WTC11 (cell line): ENCODE results near the gene TRIM41. TPM values are rescaled to one million over a fixed set of nuclear protein-coding genes. Genes with fewer than 3 reads are reported as not detected.

Experiments used
- ATAC-seq: fragments of 200-7000 bp; cut with Tn5 transposase; 2 replicates; pipeline ENCODE4 v1.10.0; 2021; ENCODE audit warnings: mild to moderate bottlenecking, moderate library complexity
- CTCF ChIA-PET: fragments of 300-600 bp; sonication (Branson Sonifier 250); formaldehyde crosslinking; loops from one replicate; lab custom pipeline; 2021; ENCODE audit warnings: antibody characterized with exemption; lab: Charles Lee
- POLR2A ChIA-PET: fragments of 350-600 bp; sonication (Branson Sonifier 250); formaldehyde crosslinking; loops from one replicate; lab custom pipeline; 2021; ENCODE audit warnings: antibody characterized with exemption; lab: Charles Lee
- DNase-seq: peaks from one replicate; pipeline ENCODE4 v3.0.0; 2021; ENCODE audit warnings: low spot score
- H3K27ac Mint-ChIP-seq: 2 replicates; pipeline ENCODE4 v1.8.0; 2021; ENCODE audit warnings: mixed read lengths
- H3K27me3 Mint-ChIP-seq: 2 replicates; pipeline ENCODE4 v1.8.0; 2021; ENCODE audit warnings: low read depth, mild to moderate bottlenecking, moderate library complexity, mixed read lengths
- H3K36me3 Mint-ChIP-seq: 2 replicates; pipeline ENCODE4 v1.8.0; 2021; ENCODE audit warnings: mixed read lengths
- H3K4me1 Mint-ChIP-seq: 2 replicates; pipeline ENCODE4 v1.8.0; 2022; ENCODE audit warnings: mixed read lengths
- H3K4me3 Mint-ChIP-seq: 2 replicates; pipeline ENCODE4 v1.8.0; 2021; ENCODE audit warnings: mild to moderate bottlenecking, moderate library complexity, mixed read lengths
- H3K9me3 Mint-ChIP-seq: 2 replicates; pipeline ENCODE4 v1.8.0; 2021; ENCODE audit warnings: mixed read lengths
- ETV6 ChIP-seq: sonication (generic); formaldehyde crosslinking; IDR thresholded peaks from 2 replicates; pipeline ENCODE4 v1.8.1; 2022; ENCODE audit warnings: mild to moderate bottlenecking, missing genetic modification reagents
- FOXK1 ChIP-seq: sonication (generic); formaldehyde crosslinking; IDR thresholded peaks from 2 replicates; pipeline ENCODE4 v1.8.0; 2022; ENCODE audit warnings: mild to moderate bottlenecking, moderate library complexity, missing genetic modification reagents
- FOXP1 ChIP-seq: sonication (generic); formaldehyde crosslinking; IDR thresholded peaks from 2 replicates; pipeline ENCODE4 v1.8.0; 2022; ENCODE audit warnings: missing genetic modification reagents, mild to moderate bottlenecking, moderate library complexity, borderline replicate concordance
- FOXP4 ChIP-seq: sonication (generic); formaldehyde crosslinking; IDR thresholded peaks from 2 replicates; pipeline ENCODE4 v1.8.0; 2022; ENCODE audit warnings: mild to moderate bottlenecking, missing genetic modification reagents
- GABPB1 ChIP-seq: sonication (generic); formaldehyde crosslinking; IDR thresholded peaks from 2 replicates; pipeline ENCODE4 v1.8.1; 2023; ENCODE audit warnings: mild to moderate bottlenecking, missing genetic modification reagents
- GRHL2 ChIP-seq: fragments of 250-450 bp; sonication (Bioruptor Pico); IDR thresholded peaks from 2 replicates; pipeline ENCODE4 v1.8.0; 2022; ENCODE audit warnings: mild to moderate bottlenecking, moderate library complexity; ENCODE audit not compliant: insufficient replicate concordance, severe bottlenecking
- IRF2 ChIP-seq: sonication (generic); formaldehyde crosslinking; IDR thresholded peaks from 2 replicates; pipeline ENCODE4 v1.8.0; 2022; ENCODE audit warnings: low read depth, missing genetic modification reagents, borderline replicate concordance
- JAZF1 ChIP-seq: fragments of 250-450 bp; sonication (Bioruptor Pico); IDR thresholded peaks from 2 replicates; pipeline ENCODE4 v1.9.0; 2021; ENCODE audit warnings: moderate library complexity, mild to moderate bottlenecking, inconsistent platforms
- NFYB ChIP-seq: sonication (generic); formaldehyde crosslinking; conservative IDR thresholded peaks from 2 replicates; pipeline ENCODE4 v1.8.0; 2022; ENCODE audit warnings: low read depth, missing genetic modification reagents
- PRRX2 ChIP-seq: fragments of 250-450 bp; sonication (Bioruptor Pico); IDR thresholded peaks from 2 replicates; pipeline ENCODE4 v1.8.0; 2021; ENCODE audit warnings: mild to moderate bottlenecking
- RORB ChIP-seq: fragments of 250-450 bp; sonication (Bioruptor Pico); IDR thresholded peaks from 2 replicates; pipeline ENCODE4 v1.9.0; 2021; ENCODE audit warnings: mild to moderate bottlenecking
- SMAD3 ChIP-seq: sonication (generic); formaldehyde crosslinking; IDR thresholded peaks from 2 replicates; pipeline ENCODE4 v1.8.0; 2022; ENCODE audit warnings: missing genetic modification reagents, mild to moderate bottlenecking, borderline replicate concordance
- SMAD4 ChIP-seq: sonication (generic); formaldehyde crosslinking; IDR thresholded peaks from 2 replicates; pipeline ENCODE4 v1.8.0; 2022; ENCODE audit warnings: mild to moderate bottlenecking, missing genetic modification reagents
- SOX15 ChIP-seq: fragments of 250-450 bp; sonication (Bioruptor Pico); IDR thresholded peaks from 2 replicates; pipeline ENCODE4 v1.9.0; 2021; ENCODE audit warnings: mild to moderate bottlenecking
- ZNF121 ChIP-seq: sonication (generic); formaldehyde crosslinking; IDR thresholded peaks from 2 replicates; pipeline ENCODE4 v1.8.0; 2023; ENCODE audit warnings: missing genetic modification reagents
- ZNF232 ChIP-seq: sonication (generic); formaldehyde crosslinking; IDR thresholded peaks from 2 replicates; pipeline ENCODE4 v1.8.0; 2022; ENCODE audit warnings: mild to moderate bottlenecking, missing genetic modification reagents
- ZNF396 ChIP-seq: fragments of 250-450 bp; sonication (Bioruptor Pico); IDR thresholded peaks from 2 replicates; pipeline ENCODE4 v1.8.0; 2021; ENCODE audit warnings: mild to moderate bottlenecking, moderate library complexity, borderline replicate concordance
- ZNF425 ChIP-seq: fragments of 250-450 bp; sonication (Bioruptor Pico); conservative IDR thresholded peaks from 2 replicates; pipeline ENCODE4 v1.9.0; 2021; ENCODE audit warnings: mild to moderate bottlenecking
- total RNA-seq: library from RNA; stranded (reverse); gene quantifications from 3 replicates; pipeline ENCODE4 v1.2.3, GENCODE V29; 2021
- TF ChIP-seq, protein P1 (sequence below): fragments of 250-450 bp; sonication (Bioruptor Pico); IDR thresholded peaks from 2 replicates; pipeline ENCODE4 v1.9.0; 2021; ENCODE audit warnings: mild to moderate bottlenecking, borderline replicate concordance
- TF ChIP-seq, protein P2 (sequence below): sonication (generic); formaldehyde crosslinking; IDR thresholded peaks from 2 replicates; pipeline ENCODE4 v1.8.1; 2022; ENCODE audit warnings: low read depth, mild to moderate bottlenecking, moderate library complexity, missing genetic modification reagents, borderline replicate concordance
- TF ChIP-seq, protein P3 (sequence below): fragments of 250-450 bp; sonication (Bioruptor Pico); IDR thresholded peaks from 2 replicates; pipeline ENCODE4 v1.9.0; 2021; ENCODE audit warnings: mild to moderate bottlenecking
- TF ChIP-seq, protein P4 (sequence below): sonication (generic); formaldehyde crosslinking; IDR thresholded peaks from 2 replicates; pipeline ENCODE4 v1.8.0; 2023; ENCODE audit warnings: missing genetic modification reagents, mild to moderate bottlenecking, borderline replicate concordance

The TRIM41 gene
- total RNA-seq, 1 experiment from 2014 or later, result 33.5 TPM

DNA sequence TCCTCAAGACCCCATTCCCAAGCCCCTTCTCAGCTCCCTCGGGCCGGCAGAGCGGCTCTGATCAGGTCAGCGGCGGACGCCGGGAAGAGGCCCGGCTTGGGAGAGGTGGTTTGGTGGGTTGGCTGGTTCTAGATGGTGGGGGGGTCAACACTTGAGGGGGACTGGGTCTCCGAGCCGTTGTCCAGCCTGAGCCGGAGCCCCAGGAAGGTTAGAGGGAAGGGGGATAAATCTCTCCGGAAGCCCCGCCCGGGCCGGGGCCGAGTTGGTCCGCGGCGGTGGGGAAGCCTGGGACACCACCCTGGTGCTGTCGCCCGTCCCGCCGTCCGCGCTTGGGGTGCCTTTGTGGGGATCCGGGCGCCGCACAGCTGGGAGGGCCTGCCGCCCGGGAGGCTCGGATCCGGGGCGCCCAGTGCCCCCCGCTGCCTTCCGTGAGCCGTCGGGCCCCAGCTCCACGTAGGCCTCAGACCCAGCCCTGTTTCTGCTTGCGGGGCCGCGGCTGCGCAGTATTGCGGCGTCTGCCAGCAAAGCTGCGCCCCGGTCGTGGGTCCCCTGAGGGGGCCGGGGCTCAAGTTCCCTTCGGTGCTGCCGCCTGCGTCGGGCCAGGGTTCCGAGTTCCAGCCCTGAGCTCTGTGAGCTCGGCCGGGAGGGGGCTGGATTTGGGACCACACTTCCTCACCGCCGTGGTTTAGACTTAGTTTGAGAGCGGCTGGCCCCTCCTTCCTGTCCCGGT, 38.4 kb downstream of the TRIM41 start (continued):
- 0 out of 2 replicates have a peak, but pooled peaks have one; percentile 30 for TF ChIP-seq FOXP4 (CRISPR knock-in tag)
- TF ChIP-seq ZNF121 (CRISPR knock-in tag), result 0 out of 2 replicates have a peak, but pooled peaks have one; percentile 28
- TF ChIP-seq ETV6 (CRISPR knock-in tag), result peak; percentile 78; the same call in 1 of the 2 replicates
- TF ChIP-seq JAZF1 (CRISPR knock-in tag), result no peak
- TF ChIP-seq RORB (CRISPR knock-in tag), result no peak
- TF ChIP-seq FOXK1 (CRISPR knock-in tag), result peak; percentile 51; the same call in 1 of the 2 replicates
- 0 out of 2 replicates have a peak, but pooled peaks have one; percentile 11 for TF ChIP-seq SMAD4 (CRISPR knock-in tag)
- no peak for TF ChIP-seq PRRX2
- TF ChIP-seq, protein P1, sequence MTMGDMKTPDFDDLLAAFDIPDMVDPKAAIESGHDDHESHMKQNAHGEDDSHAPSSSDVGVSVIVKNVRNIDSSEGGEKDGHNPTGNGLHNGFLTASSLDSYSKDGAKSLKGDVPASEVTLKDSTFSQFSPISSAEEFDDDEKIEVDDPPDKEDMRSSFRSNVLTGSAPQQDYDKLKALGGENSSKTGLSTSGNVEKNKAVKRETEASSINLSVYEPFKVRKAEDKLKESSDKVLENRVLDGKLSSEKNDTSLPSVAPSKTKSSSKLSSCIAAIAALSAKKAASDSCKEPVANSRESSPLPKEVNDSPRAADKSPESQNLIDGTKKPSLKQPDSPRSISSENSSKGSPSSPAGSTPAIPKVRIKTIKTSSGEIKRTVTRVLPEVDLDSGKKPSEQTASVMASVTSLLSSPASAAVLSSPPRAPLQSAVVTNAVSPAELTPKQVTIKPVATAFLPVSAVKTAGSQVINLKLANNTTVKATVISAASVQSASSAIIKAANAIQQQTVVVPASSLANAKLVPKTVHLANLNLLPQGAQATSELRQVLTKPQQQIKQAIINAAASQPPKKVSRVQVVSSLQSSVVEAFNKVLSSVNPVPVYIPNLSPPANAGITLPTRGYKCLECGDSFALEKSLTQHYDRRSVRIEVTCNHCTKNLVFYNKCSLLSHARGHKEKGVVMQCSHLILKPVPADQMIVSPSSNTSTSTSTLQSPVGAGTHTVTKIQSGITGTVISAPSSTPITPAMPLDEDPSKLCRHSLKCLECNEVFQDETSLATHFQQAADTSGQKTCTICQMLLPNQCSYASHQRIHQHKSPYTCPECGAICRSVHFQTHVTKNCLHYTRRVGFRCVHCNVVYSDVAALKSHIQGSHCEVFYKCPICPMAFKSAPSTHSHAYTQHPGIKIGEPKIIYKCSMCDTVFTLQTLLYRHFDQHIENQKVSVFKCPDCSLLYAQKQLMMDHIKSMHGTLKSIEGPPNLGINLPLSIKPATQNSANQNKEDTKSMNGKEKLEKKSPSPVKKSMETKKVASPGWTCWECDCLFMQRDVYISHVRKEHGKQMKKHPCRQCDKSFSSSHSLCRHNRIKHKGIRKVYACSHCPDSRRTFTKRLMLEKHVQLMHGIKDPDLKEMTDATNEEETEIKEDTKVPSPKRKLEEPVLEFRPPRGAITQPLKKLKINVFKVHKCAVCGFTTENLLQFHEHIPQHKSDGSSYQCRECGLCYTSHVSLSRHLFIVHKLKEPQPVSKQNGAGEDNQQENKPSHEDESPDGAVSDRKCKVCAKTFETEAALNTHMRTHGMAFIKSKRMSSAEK (CRISPR knock-in tag), result no peak
- TF ChIP-seq, protein P2, sequence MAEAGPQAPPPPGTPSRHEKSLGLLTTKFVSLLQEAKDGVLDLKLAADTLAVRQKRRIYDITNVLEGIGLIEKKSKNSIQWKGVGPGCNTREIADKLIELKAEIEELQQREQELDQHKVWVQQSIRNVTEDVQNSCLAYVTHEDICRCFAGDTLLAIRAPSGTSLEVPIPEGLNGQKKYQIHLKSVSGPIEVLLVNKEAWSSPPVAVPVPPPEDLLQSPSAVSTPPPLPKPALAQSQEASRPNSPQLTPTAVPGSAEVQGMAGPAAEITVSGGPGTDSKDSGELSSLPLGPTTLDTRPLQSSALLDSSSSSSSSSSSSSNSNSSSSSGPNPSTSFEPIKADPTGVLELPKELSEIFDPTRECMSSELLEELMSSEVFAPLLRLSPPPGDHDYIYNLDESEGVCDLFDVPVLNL, result 0 out of 2 replicates have a peak, but pooled peaks have one; percentile 33
- TF ChIP-seq ZNF232 (CRISPR knock-in tag), result 0 out of 2 replicates have a peak, but pooled peaks have one; percentile 28
- TF ChIP-seq, protein P3, sequence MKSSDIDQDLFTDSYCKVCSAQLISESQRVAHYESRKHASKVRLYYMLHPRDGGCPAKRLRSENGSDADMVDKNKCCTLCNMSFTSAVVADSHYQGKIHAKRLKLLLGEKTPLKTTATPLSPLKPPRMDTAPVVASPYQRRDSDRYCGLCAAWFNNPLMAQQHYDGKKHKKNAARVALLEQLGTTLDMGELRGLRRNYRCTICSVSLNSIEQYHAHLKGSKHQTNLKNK (CRISPR knock-in tag), result no peak
- 0 out of 2 replicates have a peak, but pooled peaks have one; percentile 23 for TF ChIP-seq IRF2

DNA sequence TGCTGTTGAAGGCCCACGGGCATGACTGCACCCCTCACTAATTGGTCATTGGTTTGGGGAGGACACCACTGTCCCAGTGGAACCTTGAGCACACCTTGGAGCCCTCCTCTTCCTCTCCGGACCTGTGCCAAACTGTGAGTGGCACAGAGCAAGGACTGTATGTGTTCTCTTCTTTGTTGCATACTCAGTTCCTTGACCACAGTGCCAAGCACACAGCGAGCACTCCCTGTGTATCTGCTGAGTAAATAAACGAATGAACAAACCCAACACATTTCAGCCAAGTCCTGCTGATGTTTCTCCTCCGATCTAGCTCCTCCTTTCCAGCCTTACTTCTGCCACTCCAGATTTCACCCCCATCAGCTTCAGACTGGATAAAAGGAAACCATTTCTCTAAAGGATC, 40.6 kb downstream of the TRIM41 start:
- no peak for ATAC-seq
- Mint-ChIP-seq H3K36me3 (peaks cover 9% of the 10 kb centered on the region), H3K9me3 (no peaks in the 10 kb centered on the region), H3K27ac (no peak overlapping the region), H3K4me3 (0 out of 2 replicates have a peak overlapping the region, but pooled peaks have one; percentile 9), H3K27me3 (no peaks in the 10 kb centered on the region), H3K4me1 (peaks cover 52% of the 10 kb centered on the region)
- ChIA-PET CTCF (no interaction called here), POLR2A (no interaction called here)
- DNase-seq, result no peak
- TF ChIP-seq SOX15 (CRISPR knock-in tag) (no peak), SMAD3 (CRISPR knock-in tag) (no peak), NFYB (CRISPR knock-in tag) (no peak), ZNF425 (CRISPR knock-in tag) (no peak), ZNF396 (CRISPR knock-in tag) (no peak), FOXP1 (CRISPR knock-in tag) (no peak), GABPB1 (CRISPR knock-in tag) (no peak), GRHL2 (CRISPR knock-in tag) (no peak)
- TF ChIP-seq, protein P4, sequence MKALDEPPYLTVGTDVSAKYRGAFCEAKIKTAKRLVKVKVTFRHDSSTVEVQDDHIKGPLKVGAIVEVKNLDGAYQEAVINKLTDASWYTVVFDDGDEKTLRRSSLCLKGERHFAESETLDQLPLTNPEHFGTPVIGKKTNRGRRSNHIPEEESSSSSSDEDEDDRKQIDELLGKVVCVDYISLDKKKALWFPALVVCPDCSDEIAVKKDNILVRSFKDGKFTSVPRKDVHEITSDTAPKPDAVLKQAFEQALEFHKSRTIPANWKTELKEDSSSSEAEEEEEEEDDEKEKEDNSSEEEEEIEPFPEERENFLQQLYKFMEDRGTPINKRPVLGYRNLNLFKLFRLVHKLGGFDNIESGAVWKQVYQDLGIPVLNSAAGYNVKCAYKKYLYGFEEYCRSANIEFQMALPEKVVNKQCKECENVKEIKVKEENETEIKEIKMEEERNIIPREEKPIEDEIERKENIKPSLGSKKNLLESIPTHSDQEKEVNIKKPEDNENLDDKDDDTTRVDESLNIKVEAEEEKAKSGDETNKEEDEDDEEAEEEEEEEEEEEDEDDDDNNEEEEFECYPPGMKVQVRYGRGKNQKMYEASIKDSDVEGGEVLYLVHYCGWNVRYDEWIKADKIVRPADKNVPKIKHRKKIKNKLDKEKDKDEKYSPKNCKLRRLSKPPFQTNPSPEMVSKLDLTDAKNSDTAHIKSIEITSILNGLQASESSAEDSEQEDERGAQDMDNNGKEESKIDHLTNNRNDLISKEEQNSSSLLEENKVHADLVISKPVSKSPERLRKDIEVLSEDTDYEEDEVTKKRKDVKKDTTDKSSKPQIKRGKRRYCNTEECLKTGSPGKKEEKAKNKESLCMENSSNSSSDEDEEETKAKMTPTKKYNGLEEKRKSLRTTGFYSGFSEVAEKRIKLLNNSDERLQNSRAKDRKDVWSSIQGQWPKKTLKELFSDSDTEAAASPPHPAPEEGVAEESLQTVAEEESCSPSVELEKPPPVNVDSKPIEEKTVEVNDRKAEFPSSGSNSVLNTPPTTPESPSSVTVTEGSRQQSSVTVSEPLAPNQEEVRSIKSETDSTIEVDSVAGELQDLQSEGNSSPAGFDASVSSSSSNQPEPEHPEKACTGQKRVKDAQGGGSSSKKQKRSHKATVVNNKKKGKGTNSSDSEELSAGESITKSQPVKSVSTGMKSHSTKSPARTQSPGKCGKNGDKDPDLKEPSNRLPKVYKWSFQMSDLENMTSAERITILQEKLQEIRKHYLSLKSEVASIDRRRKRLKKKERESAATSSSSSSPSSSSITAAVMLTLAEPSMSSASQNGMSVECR (CRISPR knock-in tag), result no peak
